ENCODE measurements around the gene BEST3.
"Not testable (repeated sequence)": the region's sequence is repeated elsewhere in the genome, so short reads cannot be mapped to it uniquely, and the experiment has no call there.

The BEST3 gene

GRCh38 chr12:69687390-69687789 is 11.7 kb downstream of the BEST3 start:
- no peak for DNase-seq

GRCh38 chr12:69686731-69687130 is 12.4 kb downstream of the BEST3 start:
- DNase-seq = no peak

- no peak for DNase-seq
Measured at GRCh38 chr12:69685810-69686209, 13.3 kb downstream of the BEST3 start.

GRCh38 chr12:69684466-69684865 is 14.6 kb downstream of the BEST3 start:
- no peak for DNase-seq

- no peak for DNase-seq
Measured at GRCh38 chr12:69682110-69682755, 16.9 kb downstream of the BEST3 start.

DNA sequence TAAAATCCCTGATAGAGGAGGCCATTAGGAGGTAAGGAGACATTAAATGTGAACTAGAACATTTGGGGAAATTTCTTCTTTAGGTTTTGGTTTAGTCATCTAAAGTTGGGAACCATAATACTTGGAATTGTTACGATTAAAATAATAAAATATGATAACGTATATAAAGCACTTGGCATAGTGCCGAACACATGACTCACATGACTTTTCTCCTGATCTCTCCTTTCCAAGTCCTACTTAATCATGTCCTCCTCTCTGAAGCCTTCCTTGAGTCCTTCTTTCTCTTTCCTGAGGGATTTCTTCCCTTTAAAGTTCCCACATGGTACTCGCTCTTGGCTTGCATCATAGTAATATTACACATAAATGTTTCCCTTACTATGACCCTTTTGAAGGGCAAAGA is 20.0 kb downstream of the BEST3 start:
- no peak for DNase-seq

DNA sequence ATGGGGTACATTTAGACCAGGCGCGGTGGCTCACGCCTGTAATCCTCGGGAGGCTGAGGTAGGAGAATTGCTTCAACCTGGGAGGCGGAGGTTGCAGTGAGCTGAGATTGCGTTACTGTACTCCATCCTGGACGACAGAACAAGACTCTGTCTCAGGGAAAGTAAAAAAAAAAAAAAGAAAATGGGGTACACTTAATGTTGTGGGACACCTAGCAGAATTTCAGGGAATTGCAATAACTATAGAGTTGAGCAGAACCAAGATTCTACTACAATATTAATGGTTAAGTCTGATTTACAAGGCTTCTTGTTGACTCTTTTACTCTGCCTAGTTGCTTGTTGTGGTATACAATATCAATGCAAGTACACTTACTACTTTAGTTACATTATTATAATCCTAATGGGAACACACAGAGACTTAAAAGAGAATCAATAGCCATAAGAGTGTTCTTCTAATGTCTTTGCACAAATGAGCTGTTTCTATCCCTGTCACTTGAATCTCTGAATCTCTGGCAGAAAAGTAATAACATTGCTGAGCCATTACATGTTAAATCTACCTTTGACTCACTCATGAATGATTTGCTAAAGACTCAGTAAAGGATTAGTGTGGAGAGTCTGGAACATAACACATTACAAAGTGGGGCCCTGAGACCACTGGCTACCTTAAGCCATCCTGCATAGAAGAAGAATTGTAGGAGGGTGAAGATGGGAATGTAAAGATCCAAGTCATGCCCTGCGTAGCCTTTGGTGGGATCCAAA is 22.7 kb downstream of the BEST3 start:
- no peak for DNase-seq

DNA sequence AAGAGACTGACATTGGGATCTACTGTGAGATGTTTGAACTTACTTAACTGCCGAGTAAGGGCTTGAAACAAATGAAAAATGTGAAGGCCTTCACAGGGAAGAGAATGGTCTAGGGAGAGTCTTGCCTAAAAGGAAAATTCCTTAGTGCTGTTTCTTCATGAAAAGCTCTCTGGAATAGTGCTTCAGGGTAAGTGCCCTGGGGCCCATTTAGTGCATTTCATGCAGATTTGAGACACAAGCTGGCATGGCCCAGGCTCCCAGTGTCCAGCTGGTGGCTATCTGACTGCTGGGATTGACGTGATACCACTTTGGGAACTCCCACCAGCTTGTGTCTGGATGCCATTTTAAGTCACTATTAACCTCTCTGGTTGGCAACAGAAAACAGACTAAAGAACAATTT is 26.9 kb downstream of the BEST3 start:
- no peak for DNase-seq

- no peak for DNase-seq
Measured at GRCh38 chr12:69671597-69671996, 27.5 kb downstream of the BEST3 start.

DNA sequence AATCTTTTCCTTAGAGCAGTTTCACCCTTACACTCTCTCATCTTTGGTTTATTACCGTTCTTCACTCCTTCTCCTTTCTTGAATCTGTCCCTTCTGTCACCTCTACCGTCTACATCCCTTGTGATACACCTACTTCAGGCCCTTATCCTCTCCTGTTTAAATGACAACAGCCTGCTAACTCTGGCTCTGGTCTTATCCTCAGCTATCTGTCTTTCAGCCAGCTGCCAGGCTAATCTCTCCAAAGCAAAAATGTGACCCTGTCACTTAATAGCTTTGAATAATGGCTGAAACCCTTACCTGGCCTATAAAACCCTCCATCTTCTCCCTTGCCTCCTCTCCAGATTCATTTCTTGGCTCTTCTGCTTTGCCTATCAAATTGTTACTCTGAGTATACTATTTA is 32.3 kb downstream of the BEST3 start:
- no peak for DNase-seq

GRCh38 chr12:69664930-69665377 is 34.1 kb downstream of the BEST3 start:
- not testable (repeated sequence) for DNase-seq

DNA sequence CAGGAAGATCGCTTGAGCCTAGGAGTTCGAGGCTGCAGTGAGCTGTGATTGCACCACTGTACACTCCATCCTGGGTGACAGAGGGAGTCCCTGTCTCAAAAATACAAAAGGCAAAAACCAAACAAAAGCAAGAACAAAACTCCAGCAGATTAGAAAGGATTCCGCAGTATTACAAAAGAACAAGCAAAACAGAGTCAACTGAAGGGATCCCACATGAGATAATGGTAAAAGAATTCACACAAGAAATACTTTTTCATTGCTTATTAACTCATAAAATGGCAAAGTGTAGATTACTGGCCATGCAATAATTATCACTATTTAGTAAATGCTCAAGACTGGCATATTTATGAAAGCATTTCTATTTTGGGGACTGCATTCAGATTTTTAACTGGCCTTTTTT is 35.4 kb downstream of the BEST3 start:
- no peak for DNase-seq

DNA sequence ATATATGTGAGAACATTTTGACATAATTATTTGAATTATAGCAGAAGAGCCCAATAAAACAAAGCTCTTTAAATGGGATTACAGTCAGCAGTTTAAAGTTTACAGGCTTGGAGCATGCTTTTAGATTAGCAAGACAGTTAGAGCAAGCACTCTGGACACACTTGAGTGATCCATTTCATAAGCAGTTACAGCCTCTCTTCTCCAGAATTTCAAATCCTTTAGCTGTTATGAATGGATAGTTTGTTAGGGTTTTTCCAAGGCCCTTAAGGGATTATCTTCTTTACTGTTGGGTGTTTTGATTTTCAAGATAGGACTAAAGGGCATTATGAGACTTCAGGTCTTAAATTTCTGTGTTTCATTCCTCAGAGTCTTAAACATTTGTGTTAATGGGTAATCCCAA is 36.3 kb downstream of the BEST3 start:
- no peak for DNase-seq

- no peak for DNase-seq
Measured at GRCh38 chr12:69661386-69661785, 37.7 kb downstream of the BEST3 start.

GRCh38 chr12:69660164-69660863 is 38.8 kb downstream of the BEST3 start:
- no peak for DNase-seq

DNA sequence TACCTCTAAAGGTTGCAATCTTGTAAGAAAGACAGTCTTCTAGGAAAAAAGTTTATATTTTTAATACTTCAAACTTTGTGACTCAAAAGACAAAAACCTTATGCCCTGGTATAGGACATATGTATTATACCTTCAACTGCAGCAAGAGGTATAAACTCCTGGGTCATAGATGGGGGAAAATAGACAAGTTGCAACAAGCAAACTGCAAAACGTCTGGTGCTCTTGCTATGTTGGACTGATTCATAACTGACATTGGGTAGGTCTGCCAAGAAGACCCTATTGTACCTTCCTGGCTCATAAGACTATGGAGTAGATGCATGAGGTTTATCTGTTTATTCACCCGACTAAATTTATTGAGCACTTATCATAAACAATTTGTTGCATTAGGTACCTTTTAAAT is 40.9 kb downstream of the BEST3 start:
- DNase-seq = no peak

DNA sequence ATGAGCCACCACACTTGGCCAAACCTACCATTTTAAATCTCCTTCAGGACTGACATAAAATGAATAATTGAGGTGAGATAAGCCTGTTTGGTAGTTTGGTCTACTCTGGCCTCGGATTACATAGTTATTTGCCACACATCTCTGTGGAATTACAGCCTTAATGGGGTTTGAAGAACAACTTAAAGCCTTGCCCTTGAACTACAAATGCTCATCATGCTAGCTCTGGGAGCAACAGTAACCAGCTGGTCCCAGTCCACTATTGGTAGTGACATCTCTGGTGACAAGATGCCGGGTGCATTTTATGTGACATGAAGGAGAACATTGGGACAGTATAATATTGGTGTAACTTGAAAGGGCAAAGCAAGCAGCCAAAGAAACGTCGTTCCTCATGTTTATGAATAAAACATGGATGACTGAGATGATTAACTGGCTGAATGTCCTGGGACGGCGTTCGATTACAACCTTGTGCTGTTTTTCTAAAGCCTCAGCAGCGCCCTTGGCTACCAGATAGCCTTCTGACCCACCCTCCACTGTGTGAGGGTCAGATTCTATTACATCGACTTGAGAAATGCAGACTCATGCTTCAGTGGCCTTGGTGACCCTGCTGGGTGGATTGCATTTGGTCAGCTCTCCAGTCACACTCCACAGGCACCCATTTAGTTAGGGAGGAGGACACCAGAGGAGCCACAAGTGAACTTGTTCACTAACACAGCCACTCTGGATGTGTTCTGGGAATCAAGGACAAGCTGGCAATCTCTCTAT is 41.5 kb downstream of the BEST3 start:
- DNase-seq = no peak

GRCh38 chr12:69655616-69656340 is 43.3 kb downstream of the BEST3 start:
- DNase-seq = no peak

DNA sequence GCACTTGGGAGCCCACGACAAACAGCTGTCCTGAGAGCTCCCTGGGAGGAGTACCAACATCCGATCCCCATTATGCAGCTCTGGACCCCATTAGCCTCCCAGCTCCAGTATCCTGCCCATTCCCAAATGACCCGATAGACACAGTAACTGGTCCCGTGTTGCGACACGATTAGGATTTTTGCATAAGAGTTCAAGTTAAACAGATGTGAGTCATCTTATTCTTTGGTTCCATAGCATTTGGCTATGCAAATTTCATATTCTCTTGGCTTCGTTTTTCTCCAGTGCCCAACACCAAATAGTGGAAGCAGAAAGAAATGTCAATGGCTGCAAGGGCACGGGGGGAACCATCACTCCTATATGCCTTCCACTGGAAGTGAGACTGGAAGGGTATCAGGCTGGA is 45.4 kb downstream of the BEST3 start:
- no peak for DNase-seq

DNA sequence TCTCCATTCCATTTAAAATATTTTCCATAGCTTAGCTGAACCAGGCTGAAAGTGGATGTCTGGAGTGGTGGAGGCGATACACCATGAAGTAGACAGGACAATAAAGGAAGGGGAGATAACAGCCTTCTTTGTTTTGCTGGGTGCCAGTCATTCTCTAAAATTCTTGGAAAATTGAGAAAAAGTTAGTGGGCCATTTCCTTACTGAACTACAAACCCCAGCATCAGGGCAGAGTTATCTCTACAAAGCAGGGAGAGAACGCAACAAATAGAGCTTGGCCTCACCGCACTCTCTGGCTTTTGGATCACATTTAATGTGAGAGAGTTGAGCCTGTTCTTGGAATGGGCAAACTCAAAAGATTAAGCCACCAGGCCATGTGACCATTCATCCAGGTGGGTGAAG is 47.2 kb downstream of the BEST3 start:
- no peak for DNase-seq

DNA sequence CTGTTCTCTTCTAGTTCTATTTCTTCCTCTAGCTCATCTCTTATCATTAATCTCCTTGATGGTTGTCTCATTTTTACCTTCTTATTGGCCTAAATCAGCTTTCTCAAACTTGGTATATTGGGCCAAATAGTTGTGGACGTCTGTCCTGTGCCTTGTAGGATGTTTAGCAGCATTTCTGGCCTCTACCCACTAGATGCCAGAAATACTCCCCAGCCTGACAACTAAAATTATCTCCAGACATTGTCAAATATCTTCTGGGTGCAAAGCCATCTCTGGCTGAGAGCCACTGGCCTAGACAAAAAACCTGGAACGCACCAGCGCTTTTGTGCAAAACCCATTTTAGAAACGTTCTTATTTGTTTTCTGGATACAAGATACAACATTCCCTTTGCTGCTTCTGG is 49.6 kb downstream of the BEST3 start:
- no peak for DNase-seq

DNA sequence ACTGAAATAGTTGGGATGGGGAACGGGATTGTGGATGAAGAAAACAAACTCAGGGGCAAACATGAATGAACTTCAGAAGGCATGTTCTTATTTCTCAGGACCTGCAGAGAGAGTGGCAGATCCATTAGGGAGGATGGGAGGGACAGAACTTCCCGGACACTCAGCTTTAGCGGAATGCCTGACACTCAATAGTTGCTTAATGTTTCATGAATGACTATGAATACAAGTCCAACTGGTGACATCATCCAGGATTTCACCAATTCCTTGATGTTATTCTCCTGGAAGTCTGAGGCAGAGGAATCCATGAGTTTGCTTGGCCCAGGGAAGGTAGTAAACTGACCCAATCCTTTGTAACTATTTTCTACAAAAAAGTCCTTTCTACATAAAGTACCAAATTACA is 50.6 kb downstream of the BEST3 start:
- no peak for DNase-seq

GRCh38 chr12:69647178-69647577 is 51.9 kb downstream of the BEST3 start:
- no peak for DNase-seq
